Measurements from ENCODE around the gene TOM1L2.
"Not testable (repeated sequence)": the region's sequence is repeated elsewhere in the genome, so short reads cannot be mapped to it uniquely, and the experiment has no call there.

TOM1L2 gene

DNA sequence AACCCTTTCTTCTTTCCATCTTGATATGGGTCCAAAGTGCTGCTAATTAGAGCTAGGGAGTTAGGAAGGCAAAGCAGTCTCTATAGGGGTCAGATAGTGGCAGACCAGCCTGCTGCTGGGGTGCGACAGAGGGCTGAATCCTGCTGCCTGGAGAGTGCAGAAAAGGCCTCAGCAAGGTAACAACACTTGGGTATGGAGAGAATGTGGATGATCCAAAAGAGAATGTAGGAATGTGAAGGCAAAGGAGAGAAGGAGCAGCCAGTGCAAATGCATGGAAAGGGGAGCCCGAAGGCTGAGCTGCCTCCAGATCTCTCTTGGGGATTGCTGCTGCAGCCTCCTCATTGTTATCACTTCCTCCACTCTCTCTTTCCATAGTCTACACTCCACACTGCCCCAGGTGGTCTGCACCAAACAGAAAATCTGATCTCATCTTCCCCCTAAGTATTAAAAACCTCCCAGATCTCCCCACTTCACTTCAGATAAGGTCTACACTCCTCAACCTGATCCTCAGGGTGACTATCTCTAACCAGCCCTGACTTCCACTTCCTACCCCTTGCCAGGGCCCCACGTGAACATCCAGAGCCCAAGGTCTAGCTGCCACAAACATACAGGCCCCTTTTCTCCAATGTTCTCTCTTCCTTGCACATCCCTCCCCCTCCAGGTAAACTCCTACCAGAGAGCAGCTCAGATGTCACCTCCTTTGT, 28.8 kb downstream of the TOM1L2 start:
- H3K4me1 ChIP-seq (ENCODE audit: insufficient read depth, low read length): peaks cover 39% of the 10 kb centered on the region
- H3K27ac ChIP-seq (ENCODE audit: low read depth, low read length): peak overlapping the region; percentile 15; the same call in 1 of the 2 replicates

DNA sequence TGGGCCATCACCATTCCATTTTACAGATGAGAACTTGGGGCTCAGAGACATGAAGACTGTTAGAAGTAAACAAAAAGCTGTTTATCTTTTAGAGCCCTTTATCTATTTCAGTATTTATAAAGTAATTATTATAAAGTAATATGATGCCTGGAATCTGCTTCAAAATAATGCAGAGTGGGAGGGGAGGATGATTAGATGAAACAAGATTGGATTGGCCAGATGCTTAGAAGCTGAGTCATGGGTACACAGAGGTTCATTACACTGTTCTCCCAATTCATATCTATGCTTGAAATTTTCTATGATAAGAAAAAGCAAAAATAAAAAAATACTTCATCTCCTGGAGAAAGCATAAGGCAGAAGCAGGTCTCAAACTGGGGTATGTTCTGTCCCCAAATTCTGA, 29.4 kb downstream of the TOM1L2 start:
- peaks cover 39% of the 10 kb centered on the region for H3K4me1 ChIP-seq (ENCODE audit: insufficient read depth, low read length)
- H3K4me3 ChIP-seq (ENCODE audit: low read length): no peak overlapping the region
- H3K9me3 ChIP-seq (ENCODE audit: insufficient read depth, low read depth, low read length): no peaks in the 10 kb centered on the region
- no peaks in the 10 kb centered on the region for H3K36me3 ChIP-seq (ENCODE audit: insufficient read depth, low read length)
- 0 out of 2 replicates have a peak overlapping the region, but pooled peaks have one; percentile 15 for H3K27ac ChIP-seq (ENCODE audit: low read depth, low read length)
- peak overlapping the region; percentile 36; the same call in 1 of the 2 replicates for H3K9ac ChIP-seq (ENCODE audit: low read depth, low read length)
- H3K27me3 ChIP-seq (ENCODE audit: insufficient read depth, low read length): no peaks in the 10 kb centered on the region

More for the DNA sequence above, 28.8 kb downstream of the TOM1L2 start:
- H3K36me3 ChIP-seq (ENCODE audit: insufficient read depth, low read length): no peaks in the 10 kb centered on the region
- H3K4me3 ChIP-seq (ENCODE audit: low read length): no peak overlapping the region
- WGBS: 45% methylated on average over 3 of the region's 3 CpGs
- peak overlapping the region; percentile 36; the same call in 1 of the 2 replicates for H3K9ac ChIP-seq (ENCODE audit: low read depth, low read length)
- no peaks in the 10 kb centered on the region for H3K9me3 ChIP-seq (ENCODE audit: insufficient read depth, low read depth, low read length)
- H3K27me3 ChIP-seq (ENCODE audit: insufficient read depth, low read length): no peaks in the 10 kb centered on the region

DNA sequence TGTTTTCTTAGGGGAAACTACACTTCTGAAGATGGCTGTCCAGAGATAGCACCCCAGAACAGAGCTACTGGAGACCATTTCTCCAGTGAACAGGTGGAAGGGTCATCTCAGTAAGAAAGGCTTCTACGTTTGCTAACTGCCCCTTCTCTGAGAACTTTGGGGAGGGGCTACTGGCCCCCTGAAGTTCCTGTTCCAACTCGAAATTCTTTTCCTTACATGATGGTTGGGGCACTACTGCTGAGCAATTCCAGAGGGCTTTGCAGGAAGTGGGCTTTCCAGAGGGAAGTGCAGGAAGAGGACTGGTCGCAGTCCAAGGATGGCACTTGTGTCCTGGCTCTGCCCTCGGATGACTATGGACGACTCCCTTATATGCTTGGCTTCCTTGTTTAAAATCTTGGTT, 31.2 kb downstream of the TOM1L2 start:
- Histone ChIP-seq H3K36me3 (ENCODE audit: insufficient read depth, low read length) (no peaks in the 10 kb centered on the region), H3K9ac (ENCODE audit: low read depth, low read length) (no peak overlapping the region), H3K4me1 (ENCODE audit: insufficient read depth, low read length) (peaks cover 53% of the 10 kb centered on the region), H3K4me3 (ENCODE audit: low read length) (no peak overlapping the region), H3K27me3 (ENCODE audit: insufficient read depth, low read length) (no peaks in the 10 kb centered on the region), H3K9me3 (ENCODE audit: insufficient read depth, low read depth, low read length) (no peaks in the 10 kb centered on the region), H3K27ac (ENCODE audit: low read depth, low read length) (no peak overlapping the region)
- WGBS: 81% methylated on average over 5 of the region's 5 CpGs

DNA sequence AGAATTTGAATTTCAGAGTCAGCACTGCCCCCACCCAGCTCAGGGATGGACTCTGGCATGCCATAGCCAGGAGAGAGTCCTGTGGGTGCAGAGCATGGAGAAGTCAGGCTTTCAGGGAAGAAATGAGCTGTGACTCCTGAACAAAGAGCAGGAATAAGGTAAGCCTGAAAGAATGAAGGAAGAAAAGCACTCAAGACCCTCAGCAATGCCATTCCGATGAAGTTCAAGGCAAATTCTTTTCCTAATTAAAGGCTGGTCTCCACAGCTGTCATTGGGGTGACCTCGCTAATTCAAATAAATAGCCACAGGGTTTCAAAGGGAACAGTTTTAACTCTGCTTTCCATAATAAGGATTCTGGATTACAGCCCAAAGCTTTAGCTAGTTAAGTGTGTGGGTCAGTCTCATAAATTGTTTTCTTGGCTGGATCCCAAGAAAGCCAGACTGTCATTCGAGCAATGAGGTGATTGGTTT, 31.7 kb downstream of the TOM1L2 start:
- Histone ChIP-seq H3K36me3 (ENCODE audit: insufficient read depth, low read length) (no peaks in the 10 kb centered on the region), H3K4me1 (ENCODE audit: insufficient read depth, low read length) (peaks cover 53% of the 10 kb centered on the region), H3K27me3 (ENCODE audit: insufficient read depth, low read length) (no peaks in the 10 kb centered on the region), H3K27ac (ENCODE audit: low read depth, low read length) (no peak overlapping the region), H3K4me3 (ENCODE audit: low read length) (no peak overlapping the region), H3K9me3 (ENCODE audit: insufficient read depth, low read depth, low read length) (no peaks in the 10 kb centered on the region), H3K9ac (ENCODE audit: low read depth, low read length) (no peak overlapping the region)
- WGBS: 76% methylated on average over 3 of the region's 3 CpGs

DNA sequence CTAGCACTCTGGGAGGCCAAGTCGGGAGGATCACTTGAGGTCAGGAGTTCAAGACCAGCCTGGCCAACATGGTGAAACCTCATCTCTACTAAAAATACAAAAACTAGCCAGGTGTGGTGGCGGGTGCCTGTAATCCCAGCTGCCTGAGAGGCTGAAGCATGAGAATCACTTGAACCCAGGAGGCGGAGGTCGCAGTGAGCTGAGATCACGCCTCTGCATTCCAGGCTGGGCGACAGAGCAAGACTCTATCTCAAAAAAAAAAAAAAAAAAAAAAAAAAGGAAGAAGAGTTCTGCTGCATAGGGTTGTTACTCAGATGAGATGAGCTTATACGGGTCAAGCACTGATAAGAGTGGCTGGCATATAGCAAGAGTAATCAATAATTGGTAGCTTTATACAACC, 32.3 kb downstream of the TOM1L2 start:
- H3K27me3 ChIP-seq (ENCODE audit: insufficient read depth, low read length); H3K9me3 ChIP-seq (ENCODE audit: insufficient read depth, low read depth, low read length); H3K4me3 ChIP-seq (ENCODE audit: low read length); H3K36me3 ChIP-seq (ENCODE audit: insufficient read depth, low read length); H3K9ac ChIP-seq (ENCODE audit: low read depth, low read length); H3K27ac ChIP-seq (ENCODE audit: low read depth, low read length): not testable (repeated sequence)
- 96% methylated on average over 4 of the region's 7 CpGs for WGBS
- H3K4me1 ChIP-seq (ENCODE audit: insufficient read depth, low read length): peaks cover 53% of the 10 kb centered on the region

DNA sequence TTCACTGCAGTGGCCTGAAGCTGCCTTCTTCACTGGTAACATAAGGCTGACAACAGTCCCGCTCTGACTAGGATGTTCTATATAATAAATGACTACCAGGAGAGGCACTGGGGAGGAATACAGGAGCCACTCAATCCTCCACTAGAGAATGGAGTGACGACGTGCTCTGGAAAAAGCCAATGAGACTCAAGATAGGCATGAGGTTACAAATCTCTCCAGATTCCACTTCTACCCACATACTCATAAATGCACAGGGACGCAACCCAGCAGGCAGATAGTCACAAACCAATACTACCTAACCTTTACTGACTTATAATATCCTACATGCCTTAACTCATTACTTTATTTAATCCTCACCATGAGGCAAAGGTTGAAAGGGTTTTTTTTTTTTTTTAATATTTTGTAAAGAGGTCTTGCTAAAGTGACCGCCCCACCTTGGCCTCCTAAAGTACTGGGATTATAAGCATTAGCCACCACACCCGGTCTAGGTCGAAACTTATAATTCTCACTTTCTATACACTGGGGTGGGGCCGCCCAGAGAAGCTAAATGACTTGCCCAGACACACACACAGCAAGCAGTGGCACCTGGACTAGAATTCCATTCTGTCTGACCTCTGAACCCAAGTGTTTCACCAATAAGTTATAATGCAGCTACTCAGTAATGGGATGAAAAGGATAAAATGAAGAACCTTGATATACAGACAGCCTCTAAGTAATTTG, 33.7 kb downstream of the TOM1L2 start:
- H3K9me3 ChIP-seq (ENCODE audit: insufficient read depth, low read depth, low read length): no peaks in the 10 kb centered on the region
- H3K36me3 ChIP-seq (ENCODE audit: insufficient read depth, low read length): no peaks in the 10 kb centered on the region
- H3K27me3 ChIP-seq (ENCODE audit: insufficient read depth, low read length): no peaks in the 10 kb centered on the region
- WGBS: 93% methylated on average over 7 of the region's 8 CpGs
- no peak overlapping the region for H3K4me3 ChIP-seq (ENCODE audit: low read length)
- peaks cover 45% of the 10 kb centered on the region for H3K4me1 ChIP-seq (ENCODE audit: insufficient read depth, low read length)
- no peak overlapping the region for H3K9ac ChIP-seq (ENCODE audit: low read depth, low read length)
- no peak overlapping the region for H3K27ac ChIP-seq (ENCODE audit: low read depth, low read length)

DNA sequence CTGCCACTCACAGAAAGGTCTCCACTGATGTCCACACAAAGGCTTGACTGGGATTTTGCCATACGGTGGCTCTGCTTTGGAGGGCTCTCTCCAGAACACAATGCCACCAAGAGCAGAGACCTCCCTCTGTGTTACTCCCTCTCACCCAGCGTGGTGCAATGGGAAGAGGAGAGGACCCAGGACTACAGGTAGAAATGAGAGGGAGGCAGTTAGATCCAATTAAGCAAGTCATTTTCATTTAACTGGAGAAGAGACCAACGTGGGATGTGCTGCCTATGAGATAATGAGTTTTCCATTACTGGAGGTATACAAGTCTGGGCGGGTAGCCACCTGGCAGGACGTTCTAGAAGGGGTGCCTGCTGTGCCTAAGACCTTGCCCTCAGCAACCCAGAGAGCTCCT, 34.2 kb downstream of the TOM1L2 start:
- Histone ChIP-seq H3K9me3 (ENCODE audit: insufficient read depth, low read depth, low read length) (no peaks in the 10 kb centered on the region), H3K4me3 (ENCODE audit: low read length) (no peak overlapping the region), H3K9ac (ENCODE audit: low read depth, low read length) (no peak overlapping the region), H3K27ac (ENCODE audit: low read depth, low read length) (no peak overlapping the region), H3K36me3 (ENCODE audit: insufficient read depth, low read length) (no peaks in the 10 kb centered on the region), H3K27me3 (ENCODE audit: insufficient read depth, low read length) (no peaks in the 10 kb centered on the region), H3K4me1 (ENCODE audit: insufficient read depth, low read length) (peaks cover 39% of the 10 kb centered on the region)
- 88% methylated on average over 5 of the region's 5 CpGs for WGBS

DNA sequence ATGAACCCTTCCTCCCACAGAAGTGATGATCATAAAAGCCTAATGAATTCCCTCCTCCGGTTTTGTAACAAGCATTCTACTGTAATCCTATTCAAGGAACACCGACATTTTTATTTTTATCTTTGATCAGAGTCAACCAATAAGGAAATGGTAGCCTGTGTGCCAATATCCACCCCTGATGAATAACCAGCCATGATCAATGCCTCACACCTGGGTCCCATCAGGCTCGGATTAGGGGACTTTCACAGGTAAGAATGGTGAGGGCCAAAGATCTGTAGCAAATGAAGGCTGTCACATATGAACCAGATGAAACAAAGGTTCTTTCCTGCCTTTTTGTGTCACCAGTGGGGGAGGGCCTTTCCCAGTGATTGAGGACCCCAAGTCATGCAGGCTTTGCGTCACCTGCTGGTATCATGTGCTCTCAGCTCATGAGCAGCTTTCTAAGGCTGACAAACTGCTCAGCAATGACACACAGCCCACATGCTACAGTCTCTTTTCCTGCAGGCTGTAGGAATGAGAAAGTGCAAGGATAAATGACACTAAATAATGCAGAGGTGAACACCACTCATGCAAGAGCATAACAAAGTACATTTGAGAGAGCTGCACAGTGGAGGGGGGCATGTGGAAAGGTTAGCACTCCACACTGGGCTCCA, 34.9 kb downstream of the TOM1L2 start:
- Histone ChIP-seq H3K4me3 (ENCODE audit: low read length) (no peak overlapping the region), H3K36me3 (ENCODE audit: insufficient read depth, low read length) (no peaks in the 10 kb centered on the region), H3K27me3 (ENCODE audit: insufficient read depth, low read length) (no peaks in the 10 kb centered on the region), H3K9ac (ENCODE audit: low read depth, low read length) (no peak overlapping the region), H3K9me3 (ENCODE audit: insufficient read depth, low read depth, low read length) (no peaks in the 10 kb centered on the region), H3K4me1 (ENCODE audit: insufficient read depth, low read length) (peaks cover 33% of the 10 kb centered on the region), H3K27ac (ENCODE audit: low read depth, low read length) (no peak overlapping the region)
- WGBS: 95% methylated on average over 4 of the region's 4 CpGs

DNA sequence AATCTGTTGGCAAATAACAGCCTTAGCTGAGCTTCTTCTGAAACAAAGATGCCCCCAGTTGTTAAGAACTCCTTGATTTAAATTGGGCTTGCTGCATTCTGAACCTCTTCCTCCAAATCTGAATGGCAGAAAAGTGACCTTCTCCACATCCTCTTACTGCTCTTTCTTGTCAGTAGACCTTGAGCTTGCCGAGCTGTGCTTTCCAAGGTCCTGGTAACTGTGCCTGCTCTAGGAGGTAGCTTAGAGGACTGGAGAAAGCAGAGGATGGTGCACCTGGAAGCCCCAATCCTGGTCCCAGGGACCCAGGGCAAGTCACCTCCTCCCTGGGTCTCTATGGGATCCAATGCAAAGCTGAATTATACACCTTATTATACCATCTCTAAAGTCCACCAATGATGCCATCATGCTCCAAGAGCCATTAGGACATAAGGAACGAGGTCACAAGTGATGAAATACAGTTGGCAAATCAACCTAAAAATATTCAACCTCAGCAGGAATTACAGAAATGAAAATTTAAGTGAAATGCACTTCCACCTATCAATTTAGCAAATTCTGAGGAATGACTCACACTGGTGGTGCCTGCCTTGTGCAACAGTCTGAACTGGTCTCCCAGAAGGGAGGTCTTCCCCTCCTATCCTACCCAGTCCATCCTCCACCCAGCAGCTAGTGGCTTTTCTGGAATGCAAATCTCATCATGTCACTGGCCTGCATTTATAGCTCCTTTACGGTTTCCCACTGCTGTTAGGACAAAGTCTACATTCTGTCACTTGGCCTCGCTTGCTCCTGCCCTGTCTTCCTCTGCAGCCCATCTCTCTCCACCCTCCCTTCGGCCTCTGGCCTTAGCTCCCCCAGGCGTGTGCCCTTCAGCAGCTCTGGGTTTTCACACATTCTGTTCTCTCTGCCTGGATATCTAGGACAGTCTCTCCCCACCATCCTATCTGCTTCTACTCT, 36.6 kb downstream of the TOM1L2 start:
- Histone ChIP-seq H3K9ac (ENCODE audit: low read depth, low read length) (no peak overlapping the region), H3K27me3 (ENCODE audit: insufficient read depth, low read length) (no peaks in the 10 kb centered on the region), H3K4me3 (ENCODE audit: low read length) (no peak overlapping the region), H3K36me3 (ENCODE audit: insufficient read depth, low read length) (no peaks in the 10 kb centered on the region), H3K4me1 (ENCODE audit: insufficient read depth, low read length) (peaks cover 20% of the 10 kb centered on the region; the same call in 1 of the 2 replicates), H3K9me3 (ENCODE audit: insufficient read depth, low read depth, low read length) (no peaks in the 10 kb centered on the region), H3K27ac (ENCODE audit: low read depth, low read length) (no peak overlapping the region)
- WGBS: 82% methylated on average over 6 of the region's 6 CpGs

DNA sequence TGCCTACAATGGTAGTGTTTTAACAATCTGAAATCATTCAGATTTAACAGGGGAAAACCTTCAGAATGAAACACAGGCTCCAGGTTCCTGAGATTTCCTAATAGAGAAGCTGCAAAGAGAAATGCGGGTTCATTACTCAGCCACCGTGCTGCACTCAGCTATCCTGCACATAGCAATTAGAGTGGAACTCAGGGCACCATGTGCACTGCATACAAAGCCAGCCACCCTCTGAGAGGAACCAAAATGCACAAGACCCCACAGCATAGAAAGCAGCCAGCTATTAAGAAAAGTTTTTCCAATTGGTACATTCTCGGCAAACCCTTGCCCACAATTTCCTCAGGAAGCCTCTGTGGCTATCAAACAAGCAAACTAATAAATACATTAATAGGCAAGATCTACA, 37.4 kb downstream of the TOM1L2 start:
- no peaks in the 10 kb centered on the region for H3K27me3 ChIP-seq (ENCODE audit: insufficient read depth, low read length)
- no peak overlapping the region for H3K4me3 ChIP-seq (ENCODE audit: low read length)
- no peaks in the 10 kb centered on the region for H3K9me3 ChIP-seq (ENCODE audit: insufficient read depth, low read depth, low read length)
- 96% methylated on average over 3 of the region's 3 CpGs for WGBS
- H3K4me1 ChIP-seq (ENCODE audit: insufficient read depth, low read length): peaks cover 14% of the 10 kb centered on the region; the same call in 1 of the 2 replicates
- no peak overlapping the region for H3K27ac ChIP-seq (ENCODE audit: low read depth, low read length)
- no peaks in the 10 kb centered on the region for H3K36me3 ChIP-seq (ENCODE audit: insufficient read depth, low read length)
- no peak overlapping the region for H3K9ac ChIP-seq (ENCODE audit: low read depth, low read length)
